Esophagus (tissue), 2 donors: ENCODE results near the gene TNNI2. TPM values are rescaled to one million over a fixed set of nuclear protein-coding genes. Genes with fewer than 3 reads are reported as not detected.

Experiments used
- polyA plus RNA-seq, 2 donors: library from polyadenylated mRNA; stranded (reverse); fragments of 200-250 nt; gene quantifications; one replicate each; pipeline ENCODE4 v1.2.3, GENCODE V29; 2013
- donor health status: healthy with polysubstance abuse.
- donor health status: Bipolar disorder and iron deficiency.

TNNI2 gene
- polyA plus RNA-seq, 2 donors: 9.8 to 166 TPM

Other genes with a start within 250 kb of the TNNI2 start
- not detected for gene KRTAP5-2, start 240.7 kb upstream of the TNNI2 start, polyA plus RNA-seq
- gene KRTAP5-3, start 230.5 kb upstream of the TNNI2 start, polyA plus RNA-seq: not detected
- not detected for gene KRTAP5-4, start 216.8 kb upstream of the TNNI2 start, polyA plus RNA-seq
- not detected for gene KRTAP5-5, start 209.2 kb upstream of the TNNI2 start, polyA plus RNA-seq
- gene KRTAP5-6, start 141.8 kb upstream of the TNNI2 start, polyA plus RNA-seq: not detected
- 1 to 10 TPM in 1 of 2 donors, under 1 TPM in 1; 0.73 to 1.1 TPM for gene IFITM10, start 88.4 kb upstream of the TNNI2 start, polyA plus RNA-seq
- 100 to 1,000 TPM; 273 to 284 TPM for gene CTSD, start 75.1 kb upstream of the TNNI2 start, polyA plus RNA-seq
- 100 to 1,000 TPM in 1 of 2 donors, 10 to 100 TPM in 1; 38.9 to 360 TPM for gene SYT8, start 4.0 kb upstream of the TNNI2 start, polyA plus RNA-seq
- gene LSP1, start 14.1 kb downstream of the TNNI2 start, polyA plus RNA-seq: 100 to 1,000 TPM in 1 of 2 donors, 10 to 100 TPM in 1; 23.7 to 130 TPM
- gene PRR33, start 52.9 kb downstream of the TNNI2 start, polyA plus RNA-seq: under 1 TPM; 0.02 to 0.43 TPM
- gene TNNT3, start 80.7 kb downstream of the TNNI2 start, polyA plus RNA-seq: 1 to 10 TPM; 1.7 to 7.1 TPM
- gene MRPL23, start 108.4 kb downstream of the TNNI2 start, polyA plus RNA-seq: 100 to 1,000 TPM in 1 of 2 donors, 10 to 100 TPM in 1; 95.5 to 163 TPM
- gene H19, start 158.9 kb downstream of the TNNI2 start, polyA plus RNA-seq: 100 to 1,000 TPM in 1 of 2 donors, 10 to 100 TPM in 1; 47.6 to 177 TPM